Measurements from ENCODE around the gene EPHB2. TPM values are rescaled to one million over a fixed set of nuclear protein-coding genes. Genes with fewer than 3 reads are reported as not detected.

The EPHB2 gene
- total RNA-seq, 1 donor from 2014 or later = 40.3 TPM

DNA sequence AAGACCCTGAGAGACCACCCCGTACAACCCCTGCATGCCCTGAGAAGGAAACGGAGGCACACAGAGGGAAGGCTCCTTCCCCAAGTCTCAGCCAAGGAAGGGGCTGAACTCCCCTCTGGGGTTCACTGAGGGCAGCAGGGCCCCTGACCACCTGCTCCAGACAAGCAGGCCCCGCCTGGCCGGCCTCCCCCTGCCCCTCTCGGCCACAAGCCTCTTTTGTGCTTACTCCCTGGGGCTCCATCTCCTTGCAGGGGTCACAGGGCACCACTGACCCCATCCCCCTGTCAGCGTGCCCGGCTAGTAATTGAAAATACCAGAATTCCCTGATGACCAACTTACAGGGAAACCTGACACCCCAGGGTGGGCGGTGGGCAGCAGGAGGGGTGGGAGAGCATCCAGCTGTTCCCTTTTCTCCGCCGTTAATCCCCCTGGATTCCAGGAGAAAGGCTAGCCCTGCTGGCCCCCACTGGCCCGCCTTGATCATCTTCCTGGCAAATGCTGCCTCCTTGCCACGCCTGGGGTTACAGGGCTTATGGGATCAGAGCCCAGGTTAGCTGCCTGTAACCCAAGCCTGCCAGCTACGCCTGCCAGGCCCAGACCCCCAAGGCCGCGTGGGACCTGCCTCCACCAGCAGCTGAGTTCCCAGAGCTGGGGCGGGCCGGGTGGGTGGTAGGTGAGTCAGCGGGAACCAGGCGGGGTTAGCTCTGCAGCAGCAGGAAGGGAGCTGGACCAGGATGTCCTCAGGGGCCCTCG, 165.9 kb downstream of the EPHB2 start:
- TF ChIP-seq, protein P1, sequence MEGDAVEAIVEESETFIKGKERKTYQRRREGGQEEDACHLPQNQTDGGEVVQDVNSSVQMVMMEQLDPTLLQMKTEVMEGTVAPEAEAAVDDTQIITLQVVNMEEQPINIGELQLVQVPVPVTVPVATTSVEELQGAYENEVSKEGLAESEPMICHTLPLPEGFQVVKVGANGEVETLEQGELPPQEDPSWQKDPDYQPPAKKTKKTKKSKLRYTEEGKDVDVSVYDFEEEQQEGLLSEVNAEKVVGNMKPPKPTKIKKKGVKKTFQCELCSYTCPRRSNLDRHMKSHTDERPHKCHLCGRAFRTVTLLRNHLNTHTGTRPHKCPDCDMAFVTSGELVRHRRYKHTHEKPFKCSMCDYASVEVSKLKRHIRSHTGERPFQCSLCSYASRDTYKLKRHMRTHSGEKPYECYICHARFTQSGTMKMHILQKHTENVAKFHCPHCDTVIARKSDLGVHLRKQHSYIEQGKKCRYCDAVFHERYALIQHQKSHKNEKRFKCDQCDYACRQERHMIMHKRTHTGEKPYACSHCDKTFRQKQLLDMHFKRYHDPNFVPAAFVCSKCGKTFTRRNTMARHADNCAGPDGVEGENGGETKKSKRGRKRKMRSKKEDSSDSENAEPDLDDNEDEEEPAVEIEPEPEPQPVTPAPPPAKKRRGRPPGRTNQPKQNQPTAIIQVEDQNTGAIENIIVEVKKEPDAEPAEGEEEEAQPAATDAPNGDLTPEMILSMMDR (conservative IDR thresholded peaks at IDR 0.05) = no peak
- H3K9me3 Mint-ChIP-seq = no peaks in the 10 kb centered on the region
- H3K27ac Mint-ChIP-seq = no peak overlapping the region
- no peaks in the 10 kb centered on the region for H3K27me3 Mint-ChIP-seq
- no peaks in the 10 kb centered on the region for H3K36me3 Mint-ChIP-seq
- DNase-seq (ENCODE audit: extremely low spot score, unreplicated experiment) = no peak
- peaks cover 20% of the 10 kb centered on the region for H3K4me1 Mint-ChIP-seq (ENCODE audit: unreplicated experiment)
- H3K4me3 Mint-ChIP-seq = no peak overlapping the region

DNA sequence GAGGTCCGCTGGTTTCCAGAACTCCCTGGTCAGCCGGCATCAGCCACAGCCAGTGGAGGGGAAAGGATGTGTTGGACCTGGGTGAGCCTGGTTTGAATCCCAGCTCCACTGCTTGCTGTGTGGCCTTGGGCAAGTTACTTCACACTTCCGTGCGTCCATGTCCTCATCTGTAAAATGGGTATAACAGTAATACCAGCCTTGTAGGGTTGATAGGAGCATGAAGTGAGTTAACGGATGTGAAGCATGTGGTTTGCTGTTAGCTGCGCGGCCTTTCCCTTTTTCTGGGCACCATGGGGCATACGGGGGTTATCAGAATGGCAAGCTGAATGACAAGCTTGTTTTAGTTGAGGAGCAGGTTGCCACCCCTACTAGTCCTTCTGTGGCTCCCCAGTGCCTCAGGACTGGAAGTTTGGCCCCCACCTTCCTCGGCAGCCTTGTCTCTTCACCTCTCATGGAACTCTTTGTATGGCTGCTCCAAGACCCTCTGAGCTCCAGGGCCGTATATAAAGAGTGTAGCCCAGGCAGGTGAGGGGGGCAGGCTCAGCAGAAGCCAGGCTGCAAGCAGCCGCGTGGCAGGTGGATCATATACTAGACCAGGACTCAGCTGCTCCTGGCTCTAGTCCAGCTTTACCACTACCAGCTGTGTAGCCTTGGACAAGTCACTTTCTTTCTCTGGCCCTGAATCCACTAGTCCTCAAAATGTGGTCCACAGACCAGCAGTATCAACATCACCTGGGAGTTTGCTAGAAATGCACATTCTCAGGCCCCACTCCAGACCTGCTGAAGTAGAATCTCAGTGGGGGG, 166.7 kb downstream of the EPHB2 start:
- Mint-ChIP-seq H3K27ac (no peak overlapping the region), H3K4me1 (ENCODE audit: unreplicated experiment) (peaks cover 20% of the 10 kb centered on the region), H3K27me3 (no peaks in the 10 kb centered on the region), H3K9me3 (no peaks in the 10 kb centered on the region), H3K36me3 (no peaks in the 10 kb centered on the region), H3K4me3 (no peak overlapping the region)
- TF ChIP-seq, protein P1 (conservative IDR thresholded peaks at IDR 0.05) = no peak
- DNase-seq (ENCODE audit: extremely low spot score, unreplicated experiment) = no peak

DNA sequence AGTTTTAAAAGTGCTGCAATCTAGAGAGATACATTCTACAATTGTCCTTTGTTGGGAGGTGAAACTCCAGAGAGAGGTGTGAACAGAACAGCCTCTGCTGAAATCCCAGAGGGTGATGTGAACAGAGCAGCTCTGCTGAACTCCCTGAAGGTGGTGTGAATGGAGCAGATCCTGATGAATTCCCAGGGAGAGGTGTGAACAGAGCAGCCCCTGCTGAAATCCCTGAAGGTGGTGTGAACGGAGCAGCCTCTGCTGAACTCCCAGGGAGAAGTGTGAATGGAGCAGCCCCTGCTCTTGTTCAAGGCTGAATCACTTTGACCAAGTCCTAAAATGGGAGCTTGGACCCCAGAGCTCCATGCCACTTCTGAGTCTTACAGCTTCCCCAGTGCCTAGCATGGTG, 167.3 kb downstream of the EPHB2 start:
- Mint-ChIP-seq H3K4me3 (no peak overlapping the region), H3K36me3 (no peaks in the 10 kb centered on the region), H3K4me1 (ENCODE audit: unreplicated experiment) (peaks cover 20% of the 10 kb centered on the region), H3K27me3 (no peaks in the 10 kb centered on the region), H3K9me3 (no peaks in the 10 kb centered on the region), H3K27ac (no peak overlapping the region)
- DNase-seq (ENCODE audit: extremely low spot score, unreplicated experiment) = no peak
- TF ChIP-seq, protein P1 (conservative IDR thresholded peaks at IDR 0.05) = no peak

DNA sequence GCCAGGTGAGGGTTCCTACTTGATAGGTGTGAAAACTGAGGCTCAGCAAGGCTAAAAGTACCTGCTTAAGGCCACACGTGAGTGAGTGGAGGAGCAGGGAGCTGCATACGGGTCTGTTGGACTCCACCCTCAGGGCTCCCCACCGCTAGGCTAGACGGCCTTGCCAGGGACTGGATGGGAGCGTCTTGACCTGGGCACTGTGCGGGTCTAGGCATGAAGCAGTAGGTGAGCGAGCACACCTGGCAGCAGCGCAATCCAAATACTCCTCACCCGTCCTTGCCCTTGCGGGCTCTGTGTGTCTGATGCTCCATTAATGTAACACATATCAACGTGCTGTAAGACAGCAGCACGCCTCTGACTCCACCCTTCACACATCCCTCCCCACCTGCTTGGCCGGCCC, 168.0 kb downstream of the EPHB2 start:
- TF ChIP-seq, protein P1 (conservative IDR thresholded peaks at IDR 0.05) = no peak
- Mint-ChIP-seq H3K27ac (no peak overlapping the region), H3K27me3 (no peaks in the 10 kb centered on the region), H3K4me1 (ENCODE audit: unreplicated experiment) (peaks cover 14% of the 10 kb centered on the region), H3K9me3 (no peaks in the 10 kb centered on the region), H3K4me3 (no peak overlapping the region), H3K36me3 (no peaks in the 10 kb centered on the region)
- DNase-seq (ENCODE audit: extremely low spot score, unreplicated experiment) = no peak

DNA sequence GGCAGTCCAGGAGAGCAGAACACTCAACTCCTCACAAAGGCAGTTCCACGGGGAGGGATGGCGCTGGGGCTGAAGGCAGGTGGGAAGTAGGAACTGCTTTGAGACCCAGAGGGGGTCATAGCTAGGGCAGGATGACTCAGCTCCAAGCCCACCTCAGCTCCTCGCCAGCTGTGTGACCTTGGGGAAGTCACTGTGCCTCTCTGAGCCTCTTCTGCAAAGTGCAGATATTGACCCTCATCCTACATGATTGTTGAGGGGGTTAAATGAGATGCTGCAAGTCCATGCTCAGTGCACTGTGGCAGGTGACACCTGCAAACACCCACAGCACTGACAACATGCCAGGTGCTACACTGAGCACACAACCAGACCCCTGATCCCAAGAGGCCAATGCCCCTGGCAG, 168.8 kb downstream of the EPHB2 start:
- H3K4me3 Mint-ChIP-seq = no peak overlapping the region
- TF ChIP-seq, protein P1 (conservative IDR thresholded peaks at IDR 0.05) = no peak
- H3K27me3 Mint-ChIP-seq = no peaks in the 10 kb centered on the region
- H3K4me1 Mint-ChIP-seq (ENCODE audit: unreplicated experiment) = peaks cover 13% of the 10 kb centered on the region
- H3K36me3 Mint-ChIP-seq = peaks cover under 1% of the 10 kb centered on the region
- no peak for DNase-seq (ENCODE audit: extremely low spot score, unreplicated experiment)
- no peak overlapping the region for H3K27ac Mint-ChIP-seq
- no peaks in the 10 kb centered on the region for H3K9me3 Mint-ChIP-seq

Measured in type B pancreatic cell (in vitro differentiated cells).